NK-92 treated with Interleukin-12 subunit alpha and Interleukin-12 subunit beta, amount 100 ng/mL, for 24 hours (cell line): Measurements from ENCODE around the gene OLFM2.

Experiments
- DNase-seq: peaks from one replicate; lab custom pipeline; 2025; lab: John Stamatoyannopoulos, UW

OLFM2 gene

GRCh38 chr19:9906475-9907087, 29.7 kb downstream of the OLFM2 start:
- DNase-seq, result no peak

DNA sequence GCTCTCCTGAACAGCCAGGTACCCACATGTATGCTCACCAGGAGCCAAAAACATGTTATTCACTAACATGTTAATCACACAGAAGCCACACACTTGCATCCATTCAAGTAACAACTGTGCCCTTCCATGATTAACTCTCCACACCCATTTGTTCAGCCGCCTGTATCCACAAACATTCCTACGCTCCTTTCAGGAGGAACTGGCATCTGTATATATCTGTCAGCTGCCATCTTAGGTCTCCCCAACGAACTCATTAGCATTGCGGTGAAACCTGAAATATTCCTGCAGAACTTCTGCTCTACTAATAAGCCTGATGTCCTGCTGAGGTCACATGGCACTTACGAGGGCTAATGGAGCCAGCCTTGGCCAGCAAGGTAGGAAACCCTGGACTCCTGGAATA, 33.0 kb downstream of the OLFM2 start:
- no peak for DNase-seq

DNA sequence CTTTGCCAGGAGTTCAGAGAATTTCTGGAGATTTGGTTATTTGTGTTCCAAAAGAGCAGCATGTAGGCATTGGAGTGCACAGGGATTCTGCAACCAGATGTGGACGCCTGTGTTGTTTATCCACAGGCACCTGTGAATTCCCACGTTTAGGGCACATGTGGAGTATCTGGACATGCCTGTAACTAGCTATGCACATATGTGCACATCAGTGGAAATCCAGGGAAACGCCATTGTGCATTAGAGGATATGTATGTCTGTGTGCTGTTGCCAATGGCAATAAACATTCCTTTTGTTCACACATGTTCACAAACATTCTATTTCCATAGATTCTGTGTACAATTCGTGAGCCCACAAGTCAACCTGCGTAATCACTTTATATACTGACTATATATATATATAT, 34.7 kb downstream of the OLFM2 start:
- no peak for DNase-seq

- no peak for DNase-seq
Measured at GRCh38 chr19:9901020-9901419, 35.3 kb downstream of the OLFM2 start.

DNA sequence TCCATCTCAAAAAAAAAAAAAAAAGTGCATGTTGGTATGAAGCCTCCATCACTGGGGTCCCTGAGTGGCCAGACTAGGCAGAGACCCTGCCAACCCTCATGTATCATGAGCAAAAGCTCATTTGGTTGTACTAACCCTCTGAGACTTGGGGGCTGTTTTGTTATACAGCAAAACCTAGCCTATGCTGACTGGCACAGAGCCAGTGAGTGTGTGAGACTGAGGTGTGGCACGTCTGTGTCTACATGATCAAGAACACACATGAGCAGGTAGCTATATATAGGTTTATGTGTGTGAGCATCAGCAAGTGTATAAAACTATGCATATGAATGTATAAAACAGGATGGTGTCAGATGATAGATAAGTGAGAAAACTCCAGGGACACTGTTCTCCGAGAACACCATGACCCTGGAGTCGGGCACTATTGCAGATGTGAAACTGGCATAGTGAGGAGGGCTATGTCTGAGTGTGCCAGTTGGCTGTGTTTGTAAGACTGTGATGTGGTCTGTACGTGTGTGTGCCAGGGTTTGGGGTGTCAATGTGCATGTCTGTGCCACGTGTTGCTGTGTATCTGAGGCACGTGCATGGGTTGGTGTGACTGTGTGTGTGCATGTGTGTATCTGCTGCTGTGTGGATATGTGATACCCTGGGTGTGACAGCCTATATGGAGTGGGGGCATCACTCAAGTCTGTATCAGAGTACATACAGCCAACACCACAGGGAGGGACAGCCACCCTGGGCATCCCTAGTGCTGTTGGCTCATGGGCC, 44.5 kb downstream of the OLFM2 start:
- DNase-seq, result no peak

DNA sequence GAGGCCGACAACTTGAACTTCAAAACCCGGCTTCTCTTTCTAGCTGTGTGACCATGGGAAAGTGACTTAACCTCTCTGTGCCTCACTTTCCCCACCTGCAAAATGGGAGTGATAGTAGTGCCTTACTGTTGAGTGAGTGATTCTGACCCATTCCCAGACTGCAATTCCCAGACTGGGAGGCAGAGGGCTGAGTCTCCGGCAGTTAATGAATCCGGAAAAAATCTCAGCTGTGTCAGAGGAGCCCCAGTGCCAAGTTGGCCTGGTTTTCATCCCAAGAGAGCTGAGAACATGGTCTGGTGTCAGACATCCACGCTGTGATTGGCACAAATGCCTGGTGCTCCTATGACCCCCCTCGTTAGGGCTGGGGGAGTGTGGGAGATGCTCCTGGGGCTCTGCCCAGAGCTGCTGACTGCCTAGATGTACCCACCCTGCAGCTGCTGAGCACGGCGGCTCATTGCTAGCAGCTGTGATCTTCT, 51.2 kb downstream of the OLFM2 start:
- DNase-seq, result no peak

DNA sequence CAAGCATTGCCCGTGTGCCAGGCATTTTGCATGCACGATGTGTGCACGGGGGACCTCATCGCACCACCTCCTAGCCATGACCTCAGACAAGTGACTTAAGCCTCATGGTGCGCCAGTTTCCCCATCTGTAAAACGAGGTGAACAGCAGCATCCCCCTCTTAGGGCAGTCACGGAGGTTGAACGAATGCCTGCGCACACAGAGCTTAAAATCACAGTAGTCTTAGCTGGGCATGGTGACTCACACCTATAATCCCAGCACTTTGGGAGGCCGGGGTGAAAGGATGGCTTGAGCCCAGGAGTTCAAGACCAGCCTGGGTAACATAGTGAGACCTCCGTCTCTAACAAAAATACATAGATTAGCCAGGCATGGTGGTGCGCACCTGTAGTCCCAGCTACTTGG, 52.6 kb downstream of the OLFM2 start:
- no peak for DNase-seq

- DNase-seq, result no peak
Measured at GRCh38 chr19:9883231-9883758, 53.0 kb downstream of the OLFM2 start.

DNA sequence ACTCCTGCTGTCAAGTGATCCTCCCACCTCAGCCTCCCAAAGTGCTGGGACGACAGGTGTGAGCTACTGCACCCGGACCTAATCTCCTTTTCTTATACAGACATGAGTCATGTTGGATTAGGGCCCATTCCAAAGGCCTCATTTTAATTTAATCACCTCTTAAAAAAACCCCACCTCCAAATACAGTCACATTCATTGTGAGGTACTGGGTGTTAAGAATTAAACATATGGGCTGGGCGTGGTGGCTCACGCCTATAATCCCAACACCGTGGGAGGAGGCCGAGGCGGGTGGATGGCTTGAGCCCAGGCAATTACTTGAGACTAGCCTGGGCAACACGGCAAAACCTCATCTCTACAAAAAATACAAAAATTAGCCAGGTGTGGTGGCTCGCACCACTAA, 54.6 kb downstream of the OLFM2 start:
- DNase-seq, result no peak

GRCh38 chr19:9878511-9879196, 57.7 kb downstream of the OLFM2 start:
- no peak for DNase-seq

DNA sequence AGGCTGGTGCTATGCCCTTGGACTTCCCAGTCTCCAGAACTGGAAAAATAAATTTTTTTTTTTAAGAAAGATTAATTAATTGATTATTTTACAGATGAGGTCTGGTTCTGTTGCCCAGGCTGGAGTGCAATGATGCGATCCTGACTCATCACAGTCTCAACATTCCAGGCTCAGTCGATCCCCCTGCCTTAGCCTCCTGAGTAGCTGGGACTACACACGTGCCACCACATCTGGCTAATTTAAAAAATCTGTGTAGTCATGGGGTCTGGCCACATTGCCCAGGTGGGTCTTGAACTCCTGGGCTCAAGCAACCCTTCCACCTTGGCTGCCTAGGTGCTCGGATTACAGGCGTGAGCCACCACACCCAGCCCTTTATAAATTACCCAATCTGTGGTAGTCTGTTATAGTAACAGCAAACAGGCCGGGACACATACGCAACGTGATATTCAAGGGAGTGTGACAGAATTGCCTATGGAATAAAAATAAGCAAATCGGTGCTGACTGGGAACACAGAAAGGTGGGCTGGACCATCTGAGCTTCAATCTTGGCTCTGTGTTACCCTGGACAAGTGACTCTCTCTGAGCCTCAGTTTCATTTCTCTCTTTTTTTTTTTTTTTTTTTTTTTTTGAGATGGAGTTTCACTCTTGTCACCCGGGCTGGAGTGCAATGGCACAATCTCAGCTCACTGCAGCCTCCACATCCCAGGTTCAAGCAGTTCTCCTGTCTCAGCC, 58.4 kb downstream of the OLFM2 start:
- DNase-seq, result no peak

GRCh38 chr19:9875796-9876195, 60.5 kb downstream of the OLFM2 start:
- no peak for DNase-seq

- DNase-seq, result no peak
Measured at GRCh38 chr19:9875031-9875627, 61.2 kb downstream of the OLFM2 start.

DNA sequence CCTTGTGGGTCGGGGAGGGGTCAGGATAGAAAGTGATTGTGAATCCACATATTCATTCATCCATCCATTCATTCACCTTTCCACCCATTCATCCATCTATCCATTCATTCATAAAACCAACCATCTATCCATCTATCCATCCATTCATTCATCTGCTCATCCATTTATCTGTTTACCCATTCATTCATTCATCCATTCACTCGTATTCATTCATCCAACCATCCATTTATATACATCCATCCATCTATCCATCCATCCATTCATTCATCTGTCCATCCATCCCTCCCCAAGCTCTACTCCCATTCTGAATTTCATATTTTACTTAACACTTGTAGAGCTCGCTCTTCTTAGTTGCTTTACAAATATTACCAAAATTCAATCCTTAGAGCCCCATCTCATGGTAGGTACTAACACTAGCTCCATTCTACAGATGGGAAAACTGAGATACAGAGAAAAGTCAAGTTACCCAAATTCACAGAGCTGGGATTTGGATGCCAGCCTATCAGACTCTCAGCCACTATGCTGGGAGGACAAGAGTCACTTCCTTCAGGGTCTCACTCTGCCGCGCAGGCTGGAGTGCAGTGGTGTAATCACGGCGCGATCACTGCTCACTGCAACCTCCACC, 63.6 kb downstream of the OLFM2 start:
- DNase-seq, result no peak

DNA sequence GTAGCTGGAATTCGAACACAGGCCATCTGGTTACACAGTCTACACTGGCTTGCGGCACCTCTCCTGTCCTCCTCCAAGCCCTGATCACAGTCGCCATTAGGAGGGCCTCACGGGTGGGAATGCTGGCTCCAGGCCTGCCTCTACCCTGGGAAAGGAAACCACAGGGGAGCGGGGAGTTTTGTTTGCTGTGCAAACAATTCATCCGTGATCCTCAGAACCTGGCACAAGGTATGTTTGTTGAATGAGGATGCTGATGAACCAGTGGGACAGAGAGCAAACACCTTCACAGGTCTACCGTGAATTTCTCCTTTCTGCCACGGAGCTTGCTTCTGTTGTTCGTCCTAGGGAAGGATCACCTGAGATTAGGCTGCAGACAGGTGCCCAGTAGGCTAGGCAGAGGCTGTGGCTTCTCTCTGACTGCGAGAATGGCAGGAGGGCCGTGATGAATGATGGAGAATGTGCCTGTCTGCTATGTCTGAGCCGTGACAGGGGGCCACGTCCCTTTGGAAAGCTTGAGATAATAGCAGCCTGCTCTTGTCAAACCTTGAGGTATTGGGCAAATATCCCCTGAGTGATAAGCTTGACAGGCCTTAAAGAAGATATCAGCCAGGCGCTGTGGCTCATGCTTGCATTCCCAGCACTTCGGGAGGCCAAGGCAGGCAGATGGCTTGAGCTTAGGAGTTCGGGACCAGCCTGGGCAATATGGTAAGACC, 64.5 kb downstream of the OLFM2 start:
- no peak for DNase-seq

DNA sequence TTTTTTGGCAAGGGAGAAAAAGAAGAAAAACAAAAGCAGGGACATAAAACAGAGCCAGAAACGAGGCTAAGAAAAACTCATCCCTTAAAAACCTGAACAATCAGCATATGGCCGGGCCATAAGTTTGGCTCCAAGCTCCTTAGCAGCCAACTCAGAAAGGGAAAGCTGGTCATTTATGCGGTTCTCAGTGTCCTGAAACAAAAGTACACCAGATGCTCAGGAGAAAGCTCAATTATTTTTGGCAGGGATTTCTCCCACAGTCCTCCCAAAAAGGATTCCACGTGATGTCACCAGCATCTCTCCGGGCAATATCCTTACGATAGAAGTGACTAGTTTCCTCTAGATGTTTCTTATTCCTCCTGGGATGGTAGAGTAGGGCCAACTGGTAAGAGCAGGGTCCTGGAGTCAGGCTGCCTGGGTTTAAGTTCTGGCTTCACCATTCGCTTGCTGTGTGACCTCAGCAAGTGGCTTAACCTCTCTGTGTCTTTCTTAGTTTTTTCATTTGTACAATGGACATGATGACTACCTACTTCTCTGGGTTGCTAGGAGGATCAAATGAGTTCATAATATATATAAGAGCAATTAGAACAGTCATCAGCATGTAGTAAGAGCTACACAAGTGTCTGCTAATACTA, 67.2 kb downstream of the OLFM2 start:
- DNase-seq, result no peak

- DNase-seq, result no peak
Measured at GRCh38 chr19:9865732-9866501, 70.4 kb downstream of the OLFM2 start.

DNA sequence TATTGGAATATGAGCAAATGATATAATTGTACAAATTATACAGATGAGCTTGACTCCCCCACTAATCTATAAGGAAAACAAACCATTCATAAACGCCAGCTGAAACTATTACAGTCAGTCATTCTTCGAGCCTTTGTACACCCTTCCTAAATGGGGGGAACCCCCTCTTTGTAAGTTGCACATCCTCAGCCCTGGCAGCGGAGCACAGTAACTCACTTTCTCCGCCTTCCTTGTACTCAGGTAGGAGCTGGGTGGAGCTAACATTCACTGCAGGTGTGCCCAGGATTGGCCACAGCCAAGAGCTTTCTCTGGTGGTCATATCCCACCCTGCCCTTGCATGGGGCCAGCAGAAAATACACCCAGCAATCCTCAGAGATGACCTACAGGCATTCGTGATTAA, 72.6 kb downstream of the OLFM2 start:
- DNase-seq, result no peak

GRCh38 chr19:9862938-9863337, 73.4 kb downstream of the OLFM2 start:
- DNase-seq, result no peak
